ENCODE results near the gene CNOT6L. TPM values are rescaled to one million over a fixed set of nuclear protein-coding genes. Genes with fewer than 3 reads are reported as not detected.

CNOT6L gene
- polyA plus RNA-seq, 1 of the 3 experiments (the other 2 are of a cell fraction), result 2.8 TPM

GRCh38 chr4:77834403-77834802, 15.2 kb upstream of the CNOT6L start:
- 65% methylated on average over 4 of the region's 4 CpGs for WGBS (ENCODE audit: low lambda C conversion rate)
- POLR2A ChIA-PET, result no interaction called here

More at GRCh38 chr4:77834403-77834802, 15.2 kb upstream of the CNOT6L start:
- no peak for TF ChIP-seq YY1 (IDR thresholded peaks at IDR 0.05; ENCODE audit: low read depth)
- TF ChIP-seq MEF2A (IDR thresholded peaks at IDR 0.05; ENCODE audit: borderline replicate concordance, low read depth), result no peak
- TF ChIP-seq GABPA (IDR thresholded peaks at IDR 0.05; ENCODE audit: low read depth), result no peak
- TF ChIP-seq FOXJ3 (CRISPR knock-in tag; IDR thresholded peaks at IDR 0.05), result no peak
- TF ChIP-seq IRF3 (IDR thresholded peaks at IDR 0.05; ENCODE audit: low read depth, low read length), result no peak
- no peak for TF ChIP-seq GATA2 (CRISPR knock-in tag; IDR thresholded peaks at IDR 0.05)
- TF ChIP-seq REST (IDR thresholded peaks at IDR 0.05; ENCODE audit: low read depth, low read length), result no peak
- no peak for TF ChIP-seq FOXM1 (IDR thresholded peaks at IDR 0.05; ENCODE audit: low read depth)
- no peak for TF ChIP-seq EP300 (IDR thresholded peaks at IDR 0.05; ENCODE audit: borderline replicate concordance in 1 of 2, low read depth in 1 of 2, low read length in 1 of 2)
- TF ChIP-seq ZBTB33 (IDR thresholded peaks at IDR 0.05; ENCODE audit: borderline replicate concordance, low read depth), result no peak
- TF ChIP-seq RAD21 (IDR thresholded peaks at IDR 0.05; ENCODE audit: low read length), result no peak
- no peak for TF ChIP-seq POLR2AphosphoS5 (IDR thresholded peaks at IDR 0.05; ENCODE audit: low read depth, low read length)
- no peak for TF ChIP-seq PBX3 (IDR thresholded peaks at IDR 0.05)
- TF ChIP-seq SIN3A (IDR thresholded peaks at IDR 0.05; ENCODE audit: borderline replicate concordance, low read depth, low read length), result no peak
- no peak for TF ChIP-seq MAX (IDR thresholded peaks at IDR 0.05; ENCODE audit: low read depth)
- TF ChIP-seq USF2 (IDR thresholded peaks at IDR 0.05; ENCODE audit: borderline replicate concordance, low read depth, low read length), result no peak
- TF ChIP-seq TCF12 (IDR thresholded peaks at IDR 0.05), result no peak
- TF ChIP-seq USF1 (IDR thresholded peaks at IDR 0.05; ENCODE audit: borderline replicate concordance, low read depth), result no peak
- TF ChIP-seq JUND (IDR thresholded peaks at IDR 0.05), result no peak
- Histone ChIP-seq H3K4me3 (ENCODE audit: low read depth in 2 of 2, low read length in 1 of 2) (no peak overlapping the region), H3F3A (replicated peaks; ENCODE audit: insufficient read depth) (no peaks in the 10 kb centered on the region), H4K20me1 (ENCODE audit: insufficient read depth) (no peaks in the 10 kb centered on the region), H3K9me3 (no peaks in the 10 kb centered on the region), H2AFZ (ENCODE audit: low read depth) (no peak overlapping the region), H3K27ac (ENCODE audit: low read depth in 2 of 2, low read length in 1 of 2) (no peak overlapping the region), H3K9me2 (no peaks in the 10 kb centered on the region), H3K4me1 (ENCODE audit: control insufficient read depth in 1 of 2, insufficient read depth in 2 of 2, low read depth in 1 of 2, low read length in 1 of 2) (no peaks in the 10 kb centered on the region), H3K9ac (no peak overlapping the region), H3K36me3 (replicated peaks in 1 of 2; ENCODE audit: control insufficient read depth in 1 of 2, insufficient read depth in 2 of 2, low read length in 1 of 2) (no peaks in the 10 kb centered on the region), H3K79me2 (ENCODE audit: insufficient read depth) (no peaks in the 10 kb centered on the region), H3K4me2 (no peak overlapping the region), H3K27me3 (ENCODE audit: insufficient read depth) (0 out of 2 replicates have a peak, but pooled peaks cover 8% of the 10 kb centered on the region)
- DNase-seq, result no peak
- CTCF ChIA-PET, result no interaction called here
